GM12801 (cell line): Measurements from ENCODE around the gene CTNNBIP1.

Source experiments
- TF ChIP-seq, protein P1 (sequence below): IDR thresholded peaks from one replicate; pipeline ENCODE4 v1.5.1; 2011; ENCODE audit warnings: control low read depth; ENCODE audit not compliant: insufficient read length; ENCODE audit errors: extremely low read depth

Gene CTNNBIP1

DNA sequence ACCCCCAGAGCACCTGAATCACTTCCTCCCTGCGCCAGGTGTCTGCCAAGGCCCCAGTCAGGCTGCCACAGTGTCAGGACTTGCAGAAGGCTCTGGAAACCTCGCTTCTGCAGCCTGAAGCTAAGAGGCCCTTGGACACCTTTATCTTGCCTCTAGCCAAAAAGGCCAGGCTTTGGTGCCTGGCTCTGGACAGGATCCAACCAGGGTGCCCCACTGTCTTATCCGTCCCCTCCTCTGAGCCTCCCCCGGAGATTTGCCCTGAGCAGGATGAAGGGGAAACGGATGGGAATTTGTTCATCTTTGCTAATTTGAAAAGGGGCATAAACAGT lies 73.5 kb downstream of the CTNNBIP1 start:
- TF ChIP-seq, protein P1, sequence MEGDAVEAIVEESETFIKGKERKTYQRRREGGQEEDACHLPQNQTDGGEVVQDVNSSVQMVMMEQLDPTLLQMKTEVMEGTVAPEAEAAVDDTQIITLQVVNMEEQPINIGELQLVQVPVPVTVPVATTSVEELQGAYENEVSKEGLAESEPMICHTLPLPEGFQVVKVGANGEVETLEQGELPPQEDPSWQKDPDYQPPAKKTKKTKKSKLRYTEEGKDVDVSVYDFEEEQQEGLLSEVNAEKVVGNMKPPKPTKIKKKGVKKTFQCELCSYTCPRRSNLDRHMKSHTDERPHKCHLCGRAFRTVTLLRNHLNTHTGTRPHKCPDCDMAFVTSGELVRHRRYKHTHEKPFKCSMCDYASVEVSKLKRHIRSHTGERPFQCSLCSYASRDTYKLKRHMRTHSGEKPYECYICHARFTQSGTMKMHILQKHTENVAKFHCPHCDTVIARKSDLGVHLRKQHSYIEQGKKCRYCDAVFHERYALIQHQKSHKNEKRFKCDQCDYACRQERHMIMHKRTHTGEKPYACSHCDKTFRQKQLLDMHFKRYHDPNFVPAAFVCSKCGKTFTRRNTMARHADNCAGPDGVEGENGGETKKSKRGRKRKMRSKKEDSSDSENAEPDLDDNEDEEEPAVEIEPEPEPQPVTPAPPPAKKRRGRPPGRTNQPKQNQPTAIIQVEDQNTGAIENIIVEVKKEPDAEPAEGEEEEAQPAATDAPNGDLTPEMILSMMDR = no peak

DNA sequence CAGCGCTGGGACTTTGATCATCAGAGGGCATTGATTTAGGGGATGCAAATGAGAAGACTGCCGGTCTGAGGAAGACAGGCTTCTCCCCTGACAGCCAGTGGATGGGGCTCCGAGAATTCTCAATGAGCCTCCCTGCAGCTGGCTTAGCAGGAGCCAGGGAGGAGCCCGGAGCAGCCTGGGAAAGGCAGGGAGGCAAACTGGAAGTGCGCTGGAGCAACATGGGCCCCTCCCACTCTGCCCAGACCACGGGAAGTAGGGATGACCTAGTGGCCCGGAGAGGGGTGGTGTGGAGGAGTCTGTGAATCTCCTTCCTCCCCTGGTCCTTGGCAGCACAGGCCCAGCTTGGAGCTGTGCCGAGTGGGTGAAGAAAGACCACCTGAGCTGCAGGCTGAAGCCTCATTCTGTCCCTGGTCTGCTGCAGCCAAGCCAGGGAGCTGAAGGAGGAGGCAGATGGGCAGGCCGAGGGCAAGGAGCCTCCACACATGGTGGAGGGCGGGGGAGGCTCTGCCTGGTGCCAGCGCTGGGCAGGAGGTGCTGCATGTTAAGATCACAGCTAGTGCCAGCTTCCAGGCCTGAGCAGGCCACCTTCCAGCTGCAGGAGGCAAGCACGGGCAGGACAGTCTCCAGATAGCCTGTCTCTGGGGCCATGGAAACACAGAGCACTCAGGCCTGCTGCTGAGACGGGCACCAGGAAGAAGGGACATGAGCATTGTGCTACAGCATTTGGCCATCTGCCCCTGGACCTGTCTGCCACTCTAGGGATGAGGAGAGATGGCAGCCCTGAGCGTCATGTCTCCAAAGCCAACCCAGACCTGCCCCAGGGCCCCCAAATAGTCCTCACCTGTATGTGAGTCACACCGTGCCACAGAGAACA lies 74.1 kb downstream of the CTNNBIP1 start:
- TF ChIP-seq, protein P1 = no peak

DNA sequence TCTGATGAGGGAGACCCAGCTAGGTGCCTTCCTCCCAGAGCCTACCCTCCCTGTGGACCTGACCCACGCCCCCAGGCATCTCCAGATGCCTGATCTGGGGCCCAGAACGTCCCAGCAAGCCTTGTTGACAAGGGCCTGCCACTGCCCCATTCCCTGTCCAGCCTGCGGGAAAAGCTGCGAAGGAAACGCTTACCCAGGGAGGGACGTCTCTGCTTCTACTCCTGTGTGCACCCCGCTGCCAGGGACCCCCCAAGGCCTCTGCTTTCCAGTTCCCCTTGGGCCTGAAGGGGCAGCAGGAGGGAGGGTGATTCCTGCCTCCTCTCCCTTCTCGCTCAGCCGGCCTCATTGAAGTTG lies 74.7 kb downstream of the CTNNBIP1 start:
- TF ChIP-seq, protein P1 = no peak

DNA sequence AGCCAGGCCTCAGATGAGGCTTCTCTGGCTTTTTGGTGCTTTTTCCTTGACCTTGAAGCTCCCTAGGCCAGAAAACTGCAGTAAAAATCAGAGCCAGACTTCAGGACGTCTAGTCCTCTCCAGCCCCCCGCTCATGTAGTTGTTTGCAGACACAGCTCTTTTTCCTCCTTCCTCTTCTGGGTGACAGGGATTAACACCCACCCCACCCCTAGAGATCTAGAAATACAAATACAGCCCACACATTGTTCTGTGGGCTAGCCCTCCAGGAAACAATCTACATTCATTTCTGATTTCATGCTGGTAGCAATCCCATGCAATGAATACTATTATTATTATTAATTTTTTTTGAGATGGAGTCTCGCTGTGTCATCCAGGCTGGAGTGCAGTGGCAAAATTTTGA lies 76.4 kb downstream of the CTNNBIP1 start:
- TF ChIP-seq, protein P1 = no peak

DNA sequence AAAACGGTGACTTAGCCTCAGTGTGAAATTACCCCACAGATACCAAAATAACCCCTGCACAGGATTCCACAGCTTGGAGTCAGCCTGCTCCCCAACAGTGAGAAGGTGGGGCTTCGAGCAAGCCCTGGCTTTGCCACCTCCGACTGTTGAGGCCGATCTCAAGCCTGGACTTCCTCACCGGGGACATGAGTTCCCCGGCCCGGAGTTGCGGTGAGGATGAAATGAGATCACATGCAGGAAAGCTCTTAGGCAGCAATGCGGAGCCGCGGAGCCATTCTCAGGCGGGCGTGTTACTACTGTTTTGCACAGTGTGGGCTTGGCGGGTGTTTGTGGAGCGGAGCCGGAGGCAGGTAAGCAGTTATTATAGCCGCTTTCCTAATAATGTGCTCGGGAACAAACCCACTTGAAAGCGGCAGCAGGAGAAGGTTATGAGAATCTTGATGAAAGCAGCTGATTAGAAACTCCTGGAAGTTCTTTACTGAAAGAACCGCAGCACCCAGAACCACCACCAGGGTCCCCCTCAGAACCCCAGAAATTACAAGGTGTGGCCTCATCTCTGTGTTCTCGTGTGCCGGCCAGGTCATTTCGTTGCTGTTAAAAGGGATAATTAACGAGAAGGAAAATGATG lies 82.4 kb downstream of the CTNNBIP1 start:
- TF ChIP-seq, protein P1 = no peak

DNA sequence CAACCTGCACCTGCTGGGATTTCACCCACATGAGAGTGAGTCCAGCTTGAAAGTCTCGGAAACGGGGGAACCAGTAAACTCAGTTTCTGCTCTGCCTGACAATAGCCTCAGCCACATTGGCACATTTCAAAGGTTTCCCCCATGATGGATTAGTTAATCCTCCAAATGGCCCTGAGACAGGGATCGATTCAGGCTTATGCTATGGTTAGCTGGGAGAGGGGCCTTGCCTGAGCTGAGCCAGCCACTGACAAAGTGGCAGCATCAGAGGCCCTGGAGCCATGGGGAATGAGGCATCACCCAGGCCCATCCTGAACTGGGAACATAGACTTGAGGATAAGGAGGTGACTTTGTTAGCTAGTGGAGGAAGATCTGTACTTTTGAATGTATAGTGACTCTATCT lies 83.5 kb downstream of the CTNNBIP1 start:
- TF ChIP-seq, protein P1 = no peak

DNA sequence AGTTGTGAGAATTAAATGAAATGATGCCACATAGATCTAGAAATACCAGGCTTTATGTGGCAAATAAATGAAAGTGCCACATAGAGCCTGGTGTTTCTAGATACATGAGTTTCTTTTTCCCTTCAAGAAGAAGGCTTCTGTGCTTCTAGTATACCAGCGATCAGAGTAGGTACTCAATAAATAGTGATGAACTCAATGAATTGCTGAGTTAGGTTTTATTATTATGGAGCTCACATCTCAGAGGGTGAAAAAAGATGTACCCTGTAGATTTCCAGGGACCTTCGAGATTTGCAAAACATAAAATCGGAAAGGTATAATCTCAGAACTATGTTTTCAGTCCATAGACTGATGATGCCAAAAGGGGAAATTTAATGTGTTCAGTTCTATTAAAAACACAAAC lies 84.0 kb downstream of the CTNNBIP1 start:
- TF ChIP-seq, protein P1 = no peak
